Neural crest cell (in vitro differentiated cells): ENCODE results near the gene RUSC1. TPM values are rescaled to one million over a fixed set of nuclear protein-coding genes. Genes with fewer than 3 reads are reported as not detected.
A peak's percentile ranks its signal among the peaks of the same experiment; 100 is the strongest.
"Not testable (repeated sequence)": the region's sequence is repeated elsewhere in the genome, so short reads cannot be mapped to it uniquely, and the experiment has no call there.

ENCODE experiments used
- DNase-seq: peaks from one replicate; pipeline ENCODE4 v3.0.0; 2021; ENCODE audit warnings: low read depth, mixed read lengths, low spot score
- H3K27ac Mint-ChIP-seq: one replicate; pipeline ENCODE4 v1.8.0; 2021; ENCODE audit warnings: mild to moderate bottlenecking, mixed read lengths; ENCODE audit not compliant: unreplicated experiment
- H3K27me3 Mint-ChIP-seq: 2 replicates; pipeline ENCODE4 v1.8.0; 2021; ENCODE audit warnings: low read depth, mild to moderate bottlenecking, mixed read lengths
- H3K36me3 Mint-ChIP-seq: 2 replicates; pipeline ENCODE4 v1.8.0; 2021; ENCODE audit warnings: low read depth, mild to moderate bottlenecking, mixed read lengths
- H3K4me1 Mint-ChIP-seq: 2 replicates; pipeline ENCODE4 v1.8.0; 2021; ENCODE audit warnings: mixed read lengths
- H3K4me3 Mint-ChIP-seq: one replicate; pipeline ENCODE4 v1.8.0; 2021; ENCODE audit warnings: mild to moderate bottlenecking, mixed read lengths
- H3K9me3 Mint-ChIP-seq: 2 replicates; pipeline ENCODE4 v1.8.0; 2021; ENCODE audit warnings: mixed read lengths
- total RNA-seq: library from RNA; stranded (reverse); gene quantifications from 2 replicates; pipeline ENCODE4 v1.2.1, GENCODE V29; 2021
- TF ChIP-seq, protein P1 (sequence below): fragments of 200-600 bp; sonication (generic); conservative IDR thresholded peaks from 2 replicates; pipeline ENCODE4 v1.5.0; 2021; ENCODE audit warnings: antibody characterized with exemption, mild to moderate bottlenecking

Gene RUSC1
- total RNA-seq, 1 donor from 2014 or later: 56.6 TPM

DNA sequence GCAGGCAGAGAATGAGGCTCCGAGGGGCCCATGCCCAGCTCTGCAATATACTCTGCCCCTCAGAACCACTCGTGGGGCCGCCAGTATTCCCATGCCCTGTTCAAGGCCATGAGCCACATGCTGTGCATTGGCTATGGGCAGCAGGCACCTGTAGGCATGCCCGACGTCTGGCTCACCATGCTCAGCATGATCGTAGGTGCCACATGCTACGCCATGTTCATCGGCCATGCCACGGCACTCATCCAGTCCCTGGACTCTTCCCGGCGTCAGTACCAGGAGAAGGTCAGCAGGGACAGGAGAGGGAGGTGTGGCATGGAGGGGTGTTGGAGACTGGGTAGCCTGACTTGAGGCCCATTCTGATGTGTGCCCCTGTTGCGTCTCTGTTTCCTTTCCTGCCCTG lies 36.2 kb upstream of the RUSC1 start:
- Mint-ChIP-seq H3K4me3 (no peak overlapping the region), H3K27ac (no peak overlapping the region)

DNA sequence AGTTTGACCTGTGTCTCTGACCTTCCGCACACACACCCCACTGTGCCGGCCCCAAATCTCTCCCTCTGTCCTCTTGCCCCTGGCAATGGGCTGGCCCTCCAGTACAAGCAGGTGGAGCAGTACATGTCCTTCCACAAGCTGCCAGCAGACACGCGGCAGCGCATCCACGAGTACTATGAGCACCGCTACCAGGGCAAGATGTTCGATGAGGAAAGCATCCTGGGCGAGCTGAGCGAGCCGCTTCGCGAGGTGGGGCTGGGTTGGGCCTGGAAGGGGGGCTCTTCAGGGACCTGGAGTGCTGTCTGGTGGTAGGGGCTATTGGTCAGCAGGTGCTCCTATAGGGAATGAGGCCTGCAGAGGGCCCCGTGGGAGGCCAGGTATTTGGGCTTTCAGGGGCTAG lies 35.6 kb upstream of the RUSC1 start:
- H3K4me1 Mint-ChIP-seq: no peaks in the 10 kb centered on the region
- no peaks in the 10 kb centered on the region for H3K27me3 Mint-ChIP-seq
- H3K36me3 Mint-ChIP-seq: peaks cover 2% of the 10 kb centered on the region
- no peak overlapping the region for H3K4me3 Mint-ChIP-seq
- H3K27ac Mint-ChIP-seq: peak overlapping the region; percentile 12
- DNase-seq: no peak
- no peaks in the 10 kb centered on the region for H3K9me3 Mint-ChIP-seq
- TF ChIP-seq, protein P1, sequence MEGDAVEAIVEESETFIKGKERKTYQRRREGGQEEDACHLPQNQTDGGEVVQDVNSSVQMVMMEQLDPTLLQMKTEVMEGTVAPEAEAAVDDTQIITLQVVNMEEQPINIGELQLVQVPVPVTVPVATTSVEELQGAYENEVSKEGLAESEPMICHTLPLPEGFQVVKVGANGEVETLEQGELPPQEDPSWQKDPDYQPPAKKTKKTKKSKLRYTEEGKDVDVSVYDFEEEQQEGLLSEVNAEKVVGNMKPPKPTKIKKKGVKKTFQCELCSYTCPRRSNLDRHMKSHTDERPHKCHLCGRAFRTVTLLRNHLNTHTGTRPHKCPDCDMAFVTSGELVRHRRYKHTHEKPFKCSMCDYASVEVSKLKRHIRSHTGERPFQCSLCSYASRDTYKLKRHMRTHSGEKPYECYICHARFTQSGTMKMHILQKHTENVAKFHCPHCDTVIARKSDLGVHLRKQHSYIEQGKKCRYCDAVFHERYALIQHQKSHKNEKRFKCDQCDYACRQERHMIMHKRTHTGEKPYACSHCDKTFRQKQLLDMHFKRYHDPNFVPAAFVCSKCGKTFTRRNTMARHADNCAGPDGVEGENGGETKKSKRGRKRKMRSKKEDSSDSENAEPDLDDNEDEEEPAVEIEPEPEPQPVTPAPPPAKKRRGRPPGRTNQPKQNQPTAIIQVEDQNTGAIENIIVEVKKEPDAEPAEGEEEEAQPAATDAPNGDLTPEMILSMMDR: no peak

More for the DNA sequence above, 36.2 kb upstream of the RUSC1 start:
- no peak for DNase-seq
- TF ChIP-seq, protein P1: no peak
- Mint-ChIP-seq H3K4me1 (peaks cover 3% of the 10 kb centered on the region), H3K9me3 (no peaks in the 10 kb centered on the region), H3K36me3 (peaks cover 4% of the 10 kb centered on the region), H3K27me3 (no peaks in the 10 kb centered on the region)

DNA sequence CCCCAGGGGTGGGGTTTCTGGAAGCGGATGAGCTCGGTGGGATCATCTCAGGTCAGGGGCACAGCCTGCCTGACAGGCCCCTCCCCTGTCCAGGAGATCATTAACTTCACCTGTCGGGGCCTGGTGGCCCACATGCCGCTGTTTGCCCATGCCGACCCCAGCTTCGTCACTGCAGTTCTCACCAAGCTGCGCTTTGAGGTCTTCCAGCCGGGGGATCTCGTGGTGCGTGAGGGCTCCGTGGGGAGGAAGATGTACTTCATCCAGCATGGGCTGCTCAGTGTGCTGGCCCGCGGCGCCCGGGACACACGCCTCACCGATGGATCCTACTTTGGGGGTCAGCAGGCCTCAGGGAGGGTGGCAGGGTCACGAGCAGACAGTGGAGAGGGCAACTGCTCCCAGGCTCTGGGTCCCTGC lies 35.1 kb upstream of the RUSC1 start:
- no peak overlapping the region for H3K4me3 Mint-ChIP-seq
- H3K27ac Mint-ChIP-seq: no peak overlapping the region
- no peaks in the 10 kb centered on the region for H3K9me3 Mint-ChIP-seq
- no peaks in the 10 kb centered on the region for H3K4me1 Mint-ChIP-seq
- H3K36me3 Mint-ChIP-seq: peaks cover 2% of the 10 kb centered on the region
- TF ChIP-seq, protein P1: no peak
- no peaks in the 10 kb centered on the region for H3K27me3 Mint-ChIP-seq
- no peak for DNase-seq

DNA sequence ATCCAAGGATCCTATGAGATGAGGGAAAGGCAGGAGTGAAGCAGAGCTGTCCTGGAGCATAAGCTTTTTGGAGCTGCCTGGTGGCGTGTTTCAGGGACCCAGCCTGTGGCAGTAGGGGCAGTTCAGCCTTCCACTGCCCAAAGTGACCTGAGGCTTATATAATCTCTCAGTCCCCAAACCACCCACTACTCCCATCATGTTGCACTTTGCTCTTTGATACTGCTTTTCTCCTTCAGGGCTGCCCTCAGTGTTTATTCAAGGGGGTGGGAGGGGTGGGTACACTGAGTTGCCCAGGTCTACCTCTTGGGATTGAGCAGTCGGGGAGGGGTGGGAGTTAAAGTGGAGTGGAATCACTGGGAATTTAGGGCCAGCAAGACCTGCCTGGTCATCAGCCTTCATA lies 34.1 kb upstream of the RUSC1 start:
- H3K27me3 Mint-ChIP-seq: no peaks in the 10 kb centered on the region
- TF ChIP-seq, protein P1: no peak
- H3K4me3 Mint-ChIP-seq: no peak overlapping the region
- peaks cover 2% of the 10 kb centered on the region for H3K36me3 Mint-ChIP-seq
- DNase-seq: no peak
- no peak overlapping the region for H3K27ac Mint-ChIP-seq
- no peaks in the 10 kb centered on the region for H3K9me3 Mint-ChIP-seq
- no peaks in the 10 kb centered on the region for H3K4me1 Mint-ChIP-seq

DNA sequence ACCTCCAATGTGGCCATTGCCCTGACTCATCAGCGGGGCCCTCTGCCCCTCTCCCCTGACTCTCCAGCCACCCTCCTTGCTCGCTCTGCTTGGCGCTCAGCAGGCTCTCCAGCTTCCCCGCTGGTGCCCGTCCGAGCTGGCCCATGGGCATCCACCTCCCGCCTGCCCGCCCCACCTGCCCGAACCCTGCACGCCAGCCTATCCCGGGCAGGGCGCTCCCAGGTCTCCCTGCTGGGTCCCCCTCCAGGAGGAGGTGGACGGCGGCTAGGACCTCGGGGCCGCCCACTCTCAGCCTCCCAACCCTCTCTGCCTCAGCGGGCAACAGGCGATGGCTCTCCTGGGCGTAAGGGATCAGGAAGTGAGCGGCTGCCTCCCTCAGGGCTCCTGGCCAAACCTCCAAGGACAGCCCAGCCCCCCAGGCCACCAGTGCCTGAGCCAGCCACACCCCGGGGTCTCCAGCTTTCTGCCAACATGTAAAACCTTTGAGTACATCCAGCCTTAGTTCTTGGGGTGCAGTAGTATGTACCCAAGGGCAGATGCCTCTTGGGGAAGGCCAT lies 32.6 kb upstream of the RUSC1 start:
- DNase-seq: no peak
- no peak overlapping the region for H3K27ac Mint-ChIP-seq
- H3K27me3 Mint-ChIP-seq: no peaks in the 10 kb centered on the region
- no peaks in the 10 kb centered on the region for H3K4me1 Mint-ChIP-seq
- H3K36me3 Mint-ChIP-seq: no peaks in the 10 kb centered on the region
- no peak overlapping the region for H3K4me3 Mint-ChIP-seq
- TF ChIP-seq, protein P1: no peak
- H3K9me3 Mint-ChIP-seq: no peaks in the 10 kb centered on the region

DNA sequence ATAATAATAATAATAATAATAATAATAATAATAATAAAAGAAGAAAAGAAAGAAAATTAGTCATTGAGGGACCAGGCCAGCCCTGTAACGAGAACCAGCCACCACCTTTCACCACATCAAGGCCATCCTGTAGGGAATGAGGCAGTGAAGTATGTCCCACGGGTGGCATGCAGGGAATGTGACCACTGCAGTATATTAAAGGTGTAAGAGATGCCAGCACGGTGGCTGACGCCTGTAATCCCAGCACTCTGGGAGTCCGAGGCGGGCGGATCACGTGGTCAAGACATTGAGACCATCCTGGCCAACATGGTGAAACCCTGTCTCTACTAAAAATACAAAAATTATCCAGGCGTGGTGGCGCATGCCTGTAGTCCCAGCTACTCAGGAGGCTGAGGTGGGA lies 29.7 kb upstream of the RUSC1 start:
- H3K4me3 Mint-ChIP-seq, H3K36me3 Mint-ChIP-seq, H3K4me1 Mint-ChIP-seq, H3K27ac Mint-ChIP-seq, H3K27me3 Mint-ChIP-seq, H3K9me3 Mint-ChIP-seq, DNase-seq: not testable (repeated sequence)
